ENCODE measurements around the gene RCN1. TPM values are rescaled to one million over a fixed set of nuclear protein-coding genes. Genes with fewer than 3 reads are reported as not detected.

RCN1 gene
- total RNA-seq, 5 donors from 2014 or later (not counting 1 experiment from before 2014, with no cell fraction given) = 7.3 to 12.2 (median 9.6) TPM

GRCh38 chr11:32072872-32073643, 17.8 kb upstream of the RCN1 start:
- Mint-ChIP-seq H3K9me3 (peaks cover 0 to 3% (median 0%) of the 10 kb centered on the region in 3 donors), H3K4me3 (no peak overlapping the region), H3K4me1 (no peaks in the 10 kb centered on the region), H3K27me3 (peaks cover 15 to 36% of the 10 kb centered on the region in 2 donors), H3K27ac (no peak overlapping the region), H3K36me3 (no peaks in the 10 kb centered on the region)
- H3K9me3 ChIP-seq = no peaks in the 10 kb centered on the region
- CTCF ChIA-PET = no interaction called here
- H3K27ac ChIP-seq (ENCODE audit: low read length) = no peak overlapping the region
- no peaks in the 10 kb centered on the region for H3K36me3 ChIP-seq (ENCODE audit: control insufficient read depth in 2 of 2, extremely low read depth in 1 of 2, insufficient read depth in 1 of 2, low read length in 1 of 2)
- H3K4me1 ChIP-seq (ENCODE audit: control insufficient read depth in 1 of 2, extremely low read depth in 1 of 2, insufficient read depth in 2 of 2, low read length in 2 of 2) = no peaks in the 10 kb centered on the region
- WGBS (ENCODE audit: insufficient coverage) = 75% methylated on average over 9 of the region's 12 CpGs
- ATAC-seq (replicated peaks in 1 of 4) = no peak
- DNase-seq = no peak
- H3K4me3 ChIP-seq (ENCODE audit: control insufficient read depth in 1 of 2, extremely low read depth in 1 of 2, low read length in 1 of 2) = no peak overlapping the region
- POLR2A ChIA-PET = interaction anchor here in 1 of 2 donors (0.6 kb wide), 1 partner anchor 485 kb away, joined by 3 read pairs; no protein-coding TSS in a partner anchor
- H3K27me3 ChIP-seq (replicated peaks in 1 of 2; ENCODE audit: control insufficient read depth in 2 of 2, extremely low read depth in 1 of 2, insufficient read depth in 2 of 2, low read length in 1 of 2) = peaks cover 0 to 21% of the 10 kb centered on the region in 2 experiments

GRCh38 chr11:32073644-32074026, 17.2 kb upstream of the RCN1 start:
- no peak for ATAC-seq (replicated peaks in 1 of 4)
- Histone ChIP-seq H3K27ac (ENCODE audit: low read length) (no peak overlapping the region), H3K36me3 (ENCODE audit: control insufficient read depth in 2 of 2, extremely low read depth in 1 of 2, insufficient read depth in 1 of 2, low read length in 1 of 2) (no peaks in the 10 kb centered on the region), H3K4me3 (ENCODE audit: control insufficient read depth in 1 of 2, extremely low read depth in 1 of 2, low read length in 1 of 2) (no peak overlapping the region), H3K4me1 (ENCODE audit: control insufficient read depth in 1 of 2, extremely low read depth in 1 of 2, insufficient read depth in 2 of 2, low read length in 2 of 2) (no peaks in the 10 kb centered on the region), H3K27me3 (replicated peaks in 1 of 2; ENCODE audit: control insufficient read depth in 2 of 2, extremely low read depth in 1 of 2, insufficient read depth in 2 of 2, low read length in 1 of 2) (peaks cover 0 to 18% of the 10 kb centered on the region in 2 experiments), H3K9me3 (no peaks in the 10 kb centered on the region)
- Mint-ChIP-seq H3K9me3 (peaks cover 0 to 3% (median 0%) of the 10 kb centered on the region in 3 donors), H3K36me3 (no peaks in the 10 kb centered on the region), H3K27me3 (peaks cover 12 to 31% of the 10 kb centered on the region in 2 donors), H3K27ac (no peak overlapping the region), H3K4me3 (no peak overlapping the region), H3K4me1 (no peaks in the 10 kb centered on the region)
- ChIA-PET POLR2A (interaction anchor here in 1 of 2 donors (0.5 to 0.6 kb wide), 2 partner anchors 41 to 484 kb away, joined by 3 read pairs; no protein-coding TSS in a partner anchor), CTCF (no interaction called here)
- no peak for DNase-seq
- no CpG with 5 or more reads among the region's 1 CpG for WGBS (ENCODE audit: insufficient coverage)

- no peak for DNase-seq
- no peak overlapping the region for H3K27ac ChIP-seq (ENCODE audit: low read length)
- ATAC-seq (replicated peaks in 1 of 4) = no peak
- CTCF ChIA-PET = no interaction called here
- H3K4me1 Mint-ChIP-seq = no peaks in the 10 kb centered on the region
- H3K4me3 Mint-ChIP-seq = no peak overlapping the region
- H3K4me3 ChIP-seq (ENCODE audit: control insufficient read depth in 1 of 2, extremely low read depth in 1 of 2, low read length in 1 of 2) = no peak overlapping the region
- H3K9me3 Mint-ChIP-seq = peaks cover 0 to 3% (median 0%) of the 10 kb centered on the region in 3 donors
- H3K36me3 Mint-ChIP-seq = no peaks in the 10 kb centered on the region
- POLR2A ChIA-PET = no interaction called here
- no peaks in the 10 kb centered on the region for H3K4me1 ChIP-seq (ENCODE audit: control insufficient read depth in 1 of 2, extremely low read depth in 1 of 2, insufficient read depth in 2 of 2, low read length in 2 of 2)
- no peaks in the 10 kb centered on the region for H3K36me3 ChIP-seq (ENCODE audit: control insufficient read depth in 2 of 2, extremely low read depth in 1 of 2, insufficient read depth in 1 of 2, low read length in 1 of 2)
- H3K9me3 ChIP-seq = no peaks in the 10 kb centered on the region
- peaks cover 7 to 13% of the 10 kb centered on the region in 2 donors for H3K27me3 Mint-ChIP-seq
- H3K27me3 ChIP-seq (replicated peaks in 1 of 2; ENCODE audit: control insufficient read depth in 2 of 2, extremely low read depth in 1 of 2, insufficient read depth in 2 of 2, low read length in 1 of 2) = peaks cover 0 to 4% of the 10 kb centered on the region in 2 experiments
- H3K27ac Mint-ChIP-seq = no peak overlapping the region
- WGBS (ENCODE audit: insufficient coverage) = no CpG with 5 or more reads among the region's 4 CpGs
Measured at GRCh38 chr11:32079553-32079952, 11.3 kb upstream of the RCN1 start.

GRCh38 chr11:32080361-32080980, 10.4 kb upstream of the RCN1 start:
- Histone ChIP-seq H3K9me3 (no peaks in the 10 kb centered on the region), H3K36me3 (ENCODE audit: control insufficient read depth in 2 of 2, extremely low read depth in 1 of 2, insufficient read depth in 1 of 2, low read length in 1 of 2) (no peaks in the 10 kb centered on the region), H3K27ac (ENCODE audit: low read length) (no peak overlapping the region), H3K27me3 (replicated peaks in 1 of 2; ENCODE audit: control insufficient read depth in 2 of 2, extremely low read depth in 1 of 2, insufficient read depth in 2 of 2, low read length in 1 of 2) (peaks cover 0 to 4% of the 10 kb centered on the region in 2 experiments), H3K4me1 (ENCODE audit: control insufficient read depth in 1 of 2, extremely low read depth in 1 of 2, insufficient read depth in 2 of 2, low read length in 2 of 2) (no peaks in the 10 kb centered on the region), H3K4me3 (ENCODE audit: control insufficient read depth in 1 of 2, extremely low read depth in 1 of 2, low read length in 1 of 2) (no peak overlapping the region)
- POLR2A ChIA-PET = no interaction called here
- WGBS (ENCODE audit: insufficient coverage) = 75% methylated on average over 2 of the region's 2 CpGs
- no peak overlapping the region for H3K27ac Mint-ChIP-seq
- H3K27me3 Mint-ChIP-seq = peaks cover 6 to 15% of the 10 kb centered on the region in 2 donors
- no peak overlapping the region for H3K4me3 Mint-ChIP-seq
- CTCF ChIA-PET = no interaction called here
- ATAC-seq (replicated peaks in 1 of 4) (no peak), DNase-seq (no peak)
- H3K4me1 Mint-ChIP-seq = no peaks in the 10 kb centered on the region
- H3K9me3 Mint-ChIP-seq = peaks cover 0 to 3% (median 0%) of the 10 kb centered on the region in 3 donors
- no peaks in the 10 kb centered on the region for H3K36me3 Mint-ChIP-seq

- WGBS (ENCODE audit: insufficient coverage) = 86% methylated on average over 1 of the region's 3 CpGs
- no peak overlapping the region for H3K27ac ChIP-seq (ENCODE audit: low read length)
- H3K9me3 ChIP-seq = no peaks in the 10 kb centered on the region
- H3K4me3 ChIP-seq (ENCODE audit: control insufficient read depth in 1 of 2, extremely low read depth in 1 of 2, low read length in 1 of 2) = no peak overlapping the region
- POLR2A ChIA-PET = no interaction called here
- Mint-ChIP-seq H3K27ac (no peak overlapping the region), H3K9me3 (no peaks in the 10 kb centered on the region), H3K4me3 (no peak overlapping the region), H3K36me3 (no peaks in the 10 kb centered on the region), H3K27me3 (peaks cover 6 to 14% of the 10 kb centered on the region in 2 donors), H3K4me1 (no peaks in the 10 kb centered on the region)
- CTCF ChIA-PET = no interaction called here
- H3K36me3 ChIP-seq (ENCODE audit: control insufficient read depth in 2 of 2, extremely low read depth in 1 of 2, insufficient read depth in 1 of 2, low read length in 1 of 2) = no peaks in the 10 kb centered on the region
- no peaks in the 10 kb centered on the region for H3K4me1 ChIP-seq (ENCODE audit: control insufficient read depth in 1 of 2, extremely low read depth in 1 of 2, insufficient read depth in 2 of 2, low read length in 2 of 2)
- no peak for DNase-seq
- ATAC-seq (replicated peaks in 1 of 4) = no peak
- peaks cover 0 to 4% of the 10 kb centered on the region in 2 experiments for H3K27me3 ChIP-seq (replicated peaks in 1 of 2; ENCODE audit: control insufficient read depth in 2 of 2, extremely low read depth in 1 of 2, insufficient read depth in 2 of 2, low read length in 1 of 2)
Measured at GRCh38 chr11:32081129-32081641, 9.7 kb upstream of the RCN1 start.

GRCh38 chr11:32081901-32082300, 9.0 kb upstream of the RCN1 start:
- Mint-ChIP-seq H3K36me3 (no peaks in the 10 kb centered on the region), H3K4me3 (no peak overlapping the region), H3K4me1 (no peaks in the 10 kb centered on the region), H3K27me3 (peaks cover 9 to 17% of the 10 kb centered on the region in 2 donors), H3K9me3 (no peaks in the 10 kb centered on the region), H3K27ac (no peak overlapping the region)
- ATAC-seq (replicated peaks in 1 of 4) (no peak), DNase-seq (no peak)
- Histone ChIP-seq H3K27me3 (replicated peaks in 1 of 2; ENCODE audit: control insufficient read depth in 2 of 2, extremely low read depth in 1 of 2, insufficient read depth in 2 of 2, low read length in 1 of 2) (peaks cover 0 to 3% of the 10 kb centered on the region in 2 experiments), H3K36me3 (ENCODE audit: control insufficient read depth in 2 of 2, extremely low read depth in 1 of 2, insufficient read depth in 1 of 2, low read length in 1 of 2) (no peaks in the 10 kb centered on the region), H3K9me3 (no peaks in the 10 kb centered on the region), H3K4me1 (ENCODE audit: control insufficient read depth in 1 of 2, extremely low read depth in 1 of 2, insufficient read depth in 2 of 2, low read length in 2 of 2) (no peaks in the 10 kb centered on the region), H3K27ac (ENCODE audit: low read length) (no peak overlapping the region), H3K4me3 (ENCODE audit: control insufficient read depth in 1 of 2, extremely low read depth in 1 of 2, low read length in 1 of 2) (no peak overlapping the region)
- POLR2A ChIA-PET = no interaction called here
- no CpG with 5 or more reads among the region's 1 CpG for WGBS (ENCODE audit: insufficient coverage)
- CTCF ChIA-PET = no interaction called here
